ENCODE measurements around the gene MZB1. TPM values are rescaled to one million over a fixed set of nuclear protein-coding genes. Genes with fewer than 3 reads are reported as not detected.

The MZB1 gene
- total RNA-seq, 1 donor from 2014 or later, result not detected

GRCh38 chr5:139394654-139395566 is 5.2 kb upstream of the MZB1 start, which contains the start of gene PROB1:
Gene PROB1, minus strand, starts transcription at chr5:139395104. Its CDS starts 23 bp downstream, at chr5:139395081.
- peak in 1 of 2 donors; percentile 91 for DNase-seq (ENCODE audit: extremely low spot score in 2 of 2)
- peaks cover 5% of the 10 kb centered on the region for H3K27me3 ChIP-seq
- TF ChIP-seq CTCF (IDR thresholded peaks at IDR 0.05) (no peak), POLR2AphosphoS5 (IDR thresholded peaks at IDR 0.05; ENCODE audit: insufficient read depth in 1 of 2, low read depth in 1 of 2) (peak in 1 of 2 donors; percentile 44), POLR2A (IDR thresholded peaks at IDR 0.05) (no peak)
- intact Hi-C loops (cut with DNase I), result no loop called here
- no peaks in the 10 kb centered on the region for H3K9me3 ChIP-seq
- H3K4me1 ChIP-seq, result peaks cover 36% of the 10 kb centered on the region
- H3K27ac ChIP-seq, result peak within 1 kb of the TSS; percentile 43
- H3K36me3 ChIP-seq, result no peaks in the 10 kb centered on the region
- H3K4me3 ChIP-seq, result peak within 1 kb of the TSS; percentile 47 to 58

- Histone ChIP-seq H3K27ac (peak overlapping the region; percentile 43), H3K36me3 (no peaks in the 10 kb centered on the region), H3K4me1 (peaks cover 36% of the 10 kb centered on the region), H3K4me3 (peak overlapping the region; percentile 47 to 58), H3K27me3 (peaks cover 5% of the 10 kb centered on the region), H3K9me3 (no peaks in the 10 kb centered on the region)
- no peak for DNase-seq (ENCODE audit: extremely low spot score in 2 of 2)
- no peak for TF ChIP-seq POLR2AphosphoS5 (IDR thresholded peaks at IDR 0.05; ENCODE audit: insufficient read depth in 1 of 2, low read depth in 1 of 2)
- TF ChIP-seq CTCF (IDR thresholded peaks at IDR 0.05), result peak in 1 of 3 experiments; percentile 29
- no peak for TF ChIP-seq POLR2A (IDR thresholded peaks at IDR 0.05)
- intact Hi-C loops (cut with DNase I), result no loop called here
Observed at GRCh38 chr5:139394123-139394653, 4.5 kb upstream of the MZB1 start.

- Histone ChIP-seq H3K4me1 (peaks cover 36% of the 10 kb centered on the region), H3K27ac (peak overlapping the region; percentile 43), H3K9me3 (no peaks in the 10 kb centered on the region), H3K4me3 (peak overlapping the region; percentile 47 to 58), H3K27me3 (peaks cover 5% of the 10 kb centered on the region), H3K36me3 (no peaks in the 10 kb centered on the region)
- no peak for DNase-seq (ENCODE audit: extremely low spot score in 2 of 2)
- intact Hi-C loops (cut with DNase I), result no loop called here
- no peak for TF ChIP-seq POLR2A (IDR thresholded peaks at IDR 0.05)
- no peak for TF ChIP-seq POLR2AphosphoS5 (IDR thresholded peaks at IDR 0.05; ENCODE audit: insufficient read depth in 1 of 2, low read depth in 1 of 2)
- TF ChIP-seq CTCF (IDR thresholded peaks at IDR 0.05), result no peak
Observed at GRCh38 chr5:139393497-139394122, 3.9 kb upstream of the MZB1 start.

- H3K27ac ChIP-seq, result peak overlapping the region; percentile 18
- intact Hi-C loops (cut with DNase I), result no loop called here
Observed at GRCh38 chr5:139392678-139393496, 3.2 kb upstream of the MZB1 start.

More at GRCh38 chr5:139392678-139393496, 3.2 kb upstream of the MZB1 start:
- Histone ChIP-seq H3K36me3 (no peaks in the 10 kb centered on the region), H3K9me3 (no peaks in the 10 kb centered on the region), H3K4me3 (peak overlapping the region; percentile 47 to 58), H3K4me1 (peaks cover 43% of the 10 kb centered on the region), H3K27me3 (peaks cover 5% of the 10 kb centered on the region)
- no peak for TF ChIP-seq POLR2A (IDR thresholded peaks at IDR 0.05)
- TF ChIP-seq CTCF (IDR thresholded peaks at IDR 0.05), result peak in 2 of 3 experiments; percentile 36 to 39
- DNase-seq (ENCODE audit: extremely low spot score in 2 of 2), result no peak

All from vagina (tissue), 2 donors.